Sigmoid colon (tissue), 7 donors: ENCODE measurements around the gene TLE1. TPM values are rescaled to one million over a fixed set of nuclear protein-coding genes. Genes with fewer than 3 reads are reported as not detected.
A peak's percentile ranks its signal among the peaks of the same experiment; 100 is the strongest.

Experiments
- DNase-seq: peaks from one replicate; pipeline ENCODE4 v3.0.0-alpha.2; 2019
- H3K27ac ChIP-seq, 4 donors: fragments of 200-600 bp; sonication (generic); one replicate each; pipeline ENCODE4 v1.5.1; 2016 to 2019; ENCODE audit warnings: mild to moderate bottlenecking in 1 of 4
- H3K27me3 ChIP-seq, 3 donors: fragments of 200-600 bp; sonication (generic); one replicate each; pipeline ENCODE4 v1.5.1; 2019; ENCODE audit warnings: mild to moderate bottlenecking in 1 of 3
- H3K36me3 ChIP-seq, 4 donors: fragments of 200-600 bp; sonication (generic); one replicate each; pipeline ENCODE4 v1.5.1; 2016 to 2019
- H3K4me1 ChIP-seq, 4 donors: fragments of 200-600 bp; sonication (generic); one replicate each; pipeline ENCODE4 v1.5.1; 2017 to 2019
- H3K4me3 ChIP-seq, 4 donors: fragments of 200-600 bp; sonication (generic); one replicate each; pipeline ENCODE4 v1.5.1; 2017 to 2019; ENCODE audit warnings: mild to moderate bottlenecking in 2 of 4, moderate library complexity in 1 of 4
- H3K9me3 ChIP-seq, 4 donors: fragments of 200-600 bp in 3 of 4; sonication (generic) in 3 of 4; one replicate each; pipeline versions ENCODE4 v1.5.1 to v1.6.1; 2013 to 2019
- EP300 ChIP-seq, 4 donors: sonication (generic); formaldehyde crosslinking; IDR thresholded peaks; one replicate each; pipeline ENCODE4 v1.6.1; 2017; ENCODE audit warnings: antibody characterized with exemption in 4 of 4
- POLR2A ChIP-seq, 2 donors: fragments of 450-650 bp; IDR thresholded peaks; one replicate each; pipeline ENCODE4 v1.6.1; 2016; ENCODE audit warnings: antibody characterized with exemption in 2 of 2, mild to moderate bottlenecking in 2 of 2, moderate library complexity in 2 of 2
- POLR2AphosphoS5 ChIP-seq, 4 donors: sonication (generic); formaldehyde crosslinking; IDR thresholded peaks; one replicate each; pipeline ENCODE4 v1.6.1; 2017; ENCODE audit warnings: antibody characterized with exemption in 4 of 4
- WGBS, 2 donors: extraction: QIAGEN DNeasy Blood & Tissue Kit; methylation state at CpG; one replicate each; pipeline ENCODE4 v1.1.7; 2013; 5-methylcytosine and 5-hydroxymethylcytosine counted together
- intact Hi-C: fragments of 100-400 bp; cut with DNase I; formaldehyde crosslinking; loops from one replicate; pipeline ENCODE4 v1.15.1; 2023
- polyA plus RNA-seq, 3 donors: library from polyadenylated mRNA; stranded (reverse); fragments of 200-250 nt; gene quantifications; one replicate each; pipeline ENCODE4 v1.2.3, GENCODE V29; 2013
- total RNA-seq, 4 donors: library from RNA; depleted of rRNA; stranded (reverse); fragments of >200 nt; gene quantifications; one replicate each; pipeline ENCODE4 v1.1.0, GENCODE V29; 2016
- TF ChIP-seq, protein P1 (sequence below), 4 experiments: fragments of 450-650 bp in 3 of 4; fragments of 200-600 bp in 1 of 4; IDR thresholded peaks; one replicate each; pipeline ENCODE4 v1.5.1; 2016 to 2019; ENCODE audit warnings: antibody characterized with exemption in 4 of 4, mild to moderate bottlenecking in 3 of 4, moderate library complexity in 2 of 4
- donor health status: healthy with polysubstance abuse.
- donor health status: Bipolar disorder and iron deficiency.
- donor health status: healthy.

Gene TLE1
- total and polyA plus RNA-seq, 7 donors: 28.9 to 54.6 (median 45.7) TPM

DNA sequence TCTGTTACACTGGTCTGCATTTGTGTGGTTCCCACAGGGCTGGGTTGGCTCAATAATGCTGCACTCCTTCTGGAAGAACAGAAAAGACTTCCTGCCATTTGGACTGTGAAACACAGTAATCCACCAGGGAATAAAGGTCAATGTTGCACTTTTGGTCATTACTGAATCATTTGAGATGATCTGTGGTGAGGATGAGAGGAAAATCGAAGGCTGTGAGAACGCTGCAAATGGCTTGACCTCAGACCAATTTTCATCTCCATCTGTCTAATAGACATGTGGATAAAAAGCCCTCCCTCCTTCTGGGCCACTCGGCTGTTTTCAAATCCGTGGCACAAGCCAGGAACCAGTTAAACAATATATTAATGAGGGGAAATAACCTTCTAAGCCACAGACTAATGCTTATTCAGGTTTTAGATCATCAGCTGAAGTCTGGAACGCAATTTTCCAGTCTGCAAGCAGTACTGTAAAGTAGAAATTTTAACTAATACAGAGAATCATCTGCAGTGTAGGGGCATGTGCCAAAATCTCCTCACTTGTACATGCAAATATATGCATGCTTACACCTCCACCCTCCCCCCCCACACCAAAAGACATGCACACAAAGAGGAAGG is 20.2 kb downstream of the TLE1 start:
- intact Hi-C loops: no loop called here
- H3K4me3 ChIP-seq: no peak overlapping the region
- TF ChIP-seq EP300 (IDR thresholded peaks at IDR 0.05): no peak
- TF ChIP-seq, protein P1, sequence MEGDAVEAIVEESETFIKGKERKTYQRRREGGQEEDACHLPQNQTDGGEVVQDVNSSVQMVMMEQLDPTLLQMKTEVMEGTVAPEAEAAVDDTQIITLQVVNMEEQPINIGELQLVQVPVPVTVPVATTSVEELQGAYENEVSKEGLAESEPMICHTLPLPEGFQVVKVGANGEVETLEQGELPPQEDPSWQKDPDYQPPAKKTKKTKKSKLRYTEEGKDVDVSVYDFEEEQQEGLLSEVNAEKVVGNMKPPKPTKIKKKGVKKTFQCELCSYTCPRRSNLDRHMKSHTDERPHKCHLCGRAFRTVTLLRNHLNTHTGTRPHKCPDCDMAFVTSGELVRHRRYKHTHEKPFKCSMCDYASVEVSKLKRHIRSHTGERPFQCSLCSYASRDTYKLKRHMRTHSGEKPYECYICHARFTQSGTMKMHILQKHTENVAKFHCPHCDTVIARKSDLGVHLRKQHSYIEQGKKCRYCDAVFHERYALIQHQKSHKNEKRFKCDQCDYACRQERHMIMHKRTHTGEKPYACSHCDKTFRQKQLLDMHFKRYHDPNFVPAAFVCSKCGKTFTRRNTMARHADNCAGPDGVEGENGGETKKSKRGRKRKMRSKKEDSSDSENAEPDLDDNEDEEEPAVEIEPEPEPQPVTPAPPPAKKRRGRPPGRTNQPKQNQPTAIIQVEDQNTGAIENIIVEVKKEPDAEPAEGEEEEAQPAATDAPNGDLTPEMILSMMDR (IDR thresholded peaks at IDR 0.05): no peak
- no peak for TF ChIP-seq POLR2AphosphoS5 (IDR thresholded peaks at IDR 0.05)
- TF ChIP-seq POLR2A (IDR thresholded peaks at IDR 0.05): no peak
- WGBS, 2 donors: 58 to 61% methylated on average over 5 of the region's 5 CpGs
- DNase-seq: no peak
- H3K27ac ChIP-seq: peak overlapping the region in 1 of 4 donors; percentile 10
- H3K9me3 ChIP-seq: no peaks in the 10 kb centered on the region
- peaks cover 0 to 72% (median 59%) of the 10 kb centered on the region in 4 donors for H3K4me1 ChIP-seq
- H3K27me3 ChIP-seq: no peaks in the 10 kb centered on the region
- H3K36me3 ChIP-seq: no peaks in the 10 kb centered on the region

DNA sequence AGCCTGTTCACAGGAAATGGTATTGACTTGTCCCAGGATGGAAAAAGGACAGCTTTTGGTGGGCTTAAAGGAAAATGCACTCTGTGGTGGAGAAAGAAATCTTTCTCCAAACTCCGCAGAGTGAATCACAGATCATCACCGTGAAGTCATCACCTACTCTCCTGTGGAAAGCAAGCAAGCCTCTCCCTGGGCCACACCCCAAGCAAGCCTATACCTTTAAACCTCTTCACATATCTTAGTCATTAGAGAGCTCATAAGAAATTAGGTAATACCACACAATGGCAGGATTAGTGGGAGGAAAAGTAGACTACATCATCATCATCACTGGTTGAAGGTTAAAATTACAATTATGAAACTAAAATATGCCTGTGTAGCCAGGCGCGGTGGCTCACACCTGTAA is 23.2 kb downstream of the TLE1 start:
- no peaks in the 10 kb centered on the region for H3K9me3 ChIP-seq
- peak overlapping the region in 3 of 4 donors; percentile 13 to 57 (median 13) for H3K27ac ChIP-seq
- 83 to 93% methylated on average over 4 of the region's 4 CpGs for WGBS, 2 donors
- H3K27me3 ChIP-seq: no peaks in the 10 kb centered on the region
- intact Hi-C loops: no loop called here
- peaks cover 0 to 66% (median 56%) of the 10 kb centered on the region in 4 donors for H3K4me1 ChIP-seq
- no peaks in the 10 kb centered on the region for H3K36me3 ChIP-seq
- H3K4me3 ChIP-seq: no peak overlapping the region
- TF ChIP-seq EP300 (IDR thresholded peaks at IDR 0.05) (no peak), POLR2AphosphoS5 (IDR thresholded peaks at IDR 0.05) (no peak), POLR2A (IDR thresholded peaks at IDR 0.05) (no peak)
- TF ChIP-seq, protein P1 (IDR thresholded peaks at IDR 0.05): no peak
- no peak for DNase-seq

DNA sequence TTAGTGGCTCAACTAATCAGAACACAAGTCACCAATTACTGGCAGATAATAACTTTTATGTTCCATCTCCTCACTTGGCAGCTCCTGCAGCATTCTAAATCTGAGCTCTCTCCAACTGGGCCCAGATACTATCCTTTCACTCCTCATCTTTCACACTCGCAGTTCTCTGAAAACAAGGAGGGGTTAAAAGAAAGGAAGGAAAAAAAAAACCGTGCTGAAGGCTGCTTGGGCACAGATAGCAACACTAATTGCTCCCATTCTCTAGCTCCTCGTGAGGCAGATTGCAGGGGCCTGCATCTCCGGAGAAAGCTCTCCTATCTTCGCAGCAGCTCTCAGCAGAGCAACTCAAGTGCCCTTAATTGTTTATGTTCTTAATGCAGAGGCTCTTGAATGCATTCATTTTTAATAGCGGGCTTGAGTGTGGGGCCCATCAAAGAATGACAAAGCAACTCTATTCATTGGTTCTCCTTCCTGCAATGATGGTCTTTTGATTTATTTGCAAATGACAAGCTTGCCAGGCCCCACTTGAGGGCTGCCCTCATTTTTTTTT is 23.9 kb downstream of the TLE1 start:
- peak overlapping the region in 1 of 4 donors; percentile 0 for H3K4me3 ChIP-seq

DNA sequence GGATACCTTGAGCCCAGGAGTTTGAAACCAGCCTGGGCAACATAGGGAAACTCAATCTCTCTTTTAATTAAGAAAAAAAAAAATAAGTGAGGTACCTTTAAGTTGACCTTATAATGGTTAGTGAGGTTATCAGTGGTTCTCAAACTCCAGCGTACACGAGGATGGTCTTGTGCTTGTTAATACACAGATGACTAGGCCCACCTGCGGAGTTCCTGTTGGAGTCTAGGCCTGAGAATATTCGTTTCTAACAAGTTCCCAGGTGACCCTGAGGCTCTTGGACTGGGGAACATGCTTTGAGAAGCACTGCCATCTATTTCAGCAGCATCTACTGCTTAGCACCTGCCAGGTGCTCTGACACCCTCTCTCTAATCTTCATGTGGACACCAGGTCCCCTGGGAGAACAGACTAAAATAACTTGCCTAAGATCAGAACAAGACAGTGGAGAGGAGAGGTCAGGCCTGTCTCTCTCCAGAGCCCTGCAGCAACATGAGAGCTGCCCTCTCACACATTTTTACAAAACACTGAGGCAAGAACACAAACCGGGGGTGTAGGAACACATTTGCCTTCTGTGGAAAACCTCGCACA is 24.6 kb downstream of the TLE1 start:
- Histone ChIP-seq H3K27me3 (no peaks in the 10 kb centered on the region), H3K36me3 (no peaks in the 10 kb centered on the region), H3K4me1 (peaks cover 0 to 54% (median 48%) of the 10 kb centered on the region in 4 donors), H3K27ac (peak overlapping the region; percentile 3 to 57 (median 46)), H3K4me3 (no peak overlapping the region), H3K9me3 (no peaks in the 10 kb centered on the region)
- TF ChIP-seq EP300 (IDR thresholded peaks at IDR 0.05): no peak
- TF ChIP-seq POLR2A (IDR thresholded peaks at IDR 0.05): no peak
- TF ChIP-seq POLR2AphosphoS5 (IDR thresholded peaks at IDR 0.05): no peak
- TF ChIP-seq, protein P1 (IDR thresholded peaks at IDR 0.05): no peak
- no peak for DNase-seq
- WGBS, 2 donors: 58 to 74% methylated on average over 6 of the region's 6 CpGs
- intact Hi-C loops: no loop called here

More for the DNA sequence above, 23.9 kb downstream of the TLE1 start:
- 38 to 71% methylated on average over 6 of the region's 6 CpGs for WGBS, 2 donors
- intact Hi-C loops: no loop called here
- Histone ChIP-seq H3K4me1 (peaks cover 0 to 60% (median 52%) of the 10 kb centered on the region in 4 donors), H3K27me3 (no peaks in the 10 kb centered on the region), H3K27ac (peak overlapping the region; percentile 13 to 57 (median 46)), H3K9me3 (no peaks in the 10 kb centered on the region), H3K36me3 (no peaks in the 10 kb centered on the region)
- DNase-seq: no peak
- no peak for TF ChIP-seq EP300 (IDR thresholded peaks at IDR 0.05)
- TF ChIP-seq, protein P1 (IDR thresholded peaks at IDR 0.05): no peak
- no peak for TF ChIP-seq POLR2A (IDR thresholded peaks at IDR 0.05)
- TF ChIP-seq POLR2AphosphoS5 (IDR thresholded peaks at IDR 0.05): no peak
